ENCODE measurements around the gene ARCN1. TPM values are rescaled to one million over a fixed set of nuclear protein-coding genes. Genes with fewer than 3 reads are reported as not detected.

The ARCN1 gene
- total RNA-seq, 1 donor from 2014 or later: 91.3 TPM

- H3K27me3 Mint-ChIP-seq: no peaks in the 10 kb centered on the region
- H3K27ac Mint-ChIP-seq: no peak overlapping the region
- DNase-seq (no peak), ATAC-seq (ENCODE audit: low read depth) (no peak)
- POLR2A ChIA-PET: no interaction called here
- H3K9me3 Mint-ChIP-seq: no peaks in the 10 kb centered on the region
- CTCF ChIA-PET: no interaction called here
- TF ChIP-seq, protein P1, sequence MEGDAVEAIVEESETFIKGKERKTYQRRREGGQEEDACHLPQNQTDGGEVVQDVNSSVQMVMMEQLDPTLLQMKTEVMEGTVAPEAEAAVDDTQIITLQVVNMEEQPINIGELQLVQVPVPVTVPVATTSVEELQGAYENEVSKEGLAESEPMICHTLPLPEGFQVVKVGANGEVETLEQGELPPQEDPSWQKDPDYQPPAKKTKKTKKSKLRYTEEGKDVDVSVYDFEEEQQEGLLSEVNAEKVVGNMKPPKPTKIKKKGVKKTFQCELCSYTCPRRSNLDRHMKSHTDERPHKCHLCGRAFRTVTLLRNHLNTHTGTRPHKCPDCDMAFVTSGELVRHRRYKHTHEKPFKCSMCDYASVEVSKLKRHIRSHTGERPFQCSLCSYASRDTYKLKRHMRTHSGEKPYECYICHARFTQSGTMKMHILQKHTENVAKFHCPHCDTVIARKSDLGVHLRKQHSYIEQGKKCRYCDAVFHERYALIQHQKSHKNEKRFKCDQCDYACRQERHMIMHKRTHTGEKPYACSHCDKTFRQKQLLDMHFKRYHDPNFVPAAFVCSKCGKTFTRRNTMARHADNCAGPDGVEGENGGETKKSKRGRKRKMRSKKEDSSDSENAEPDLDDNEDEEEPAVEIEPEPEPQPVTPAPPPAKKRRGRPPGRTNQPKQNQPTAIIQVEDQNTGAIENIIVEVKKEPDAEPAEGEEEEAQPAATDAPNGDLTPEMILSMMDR (IDR thresholded peaks at IDR 0.05): no peak
- intact Hi-C loops (cut with micrococcal nuclease): no loop called here
- no peak overlapping the region for H3K4me3 Mint-ChIP-seq
- H3K4me1 Mint-ChIP-seq: peaks cover 21% of the 10 kb centered on the region
- peaks cover 28% of the 10 kb centered on the region for H3K36me3 Mint-ChIP-seq (ENCODE audit: low read depth)
Observed at GRCh38 chr11:118526688-118527087, 45.5 kb upstream of the ARCN1 start.

- Mint-ChIP-seq H3K4me1 (peaks cover 19% of the 10 kb centered on the region), H3K36me3 (ENCODE audit: low read depth) (peaks cover 24% of the 10 kb centered on the region), H3K9me3 (no peaks in the 10 kb centered on the region), H3K4me3 (no peak within 1 kb of the TSS), H3K27ac (no peak within 1 kb of the TSS), H3K27me3 (no peaks in the 10 kb centered on the region)
- TF ChIP-seq, protein P1 (IDR thresholded peaks at IDR 0.05): no peak
- intact Hi-C loops (cut with micrococcal nuclease): no loop called here
- ATAC-seq (ENCODE audit: low read depth) (no peak), DNase-seq (no peak)
- POLR2A ChIA-PET: no interaction called here
- CTCF ChIA-PET: no interaction called here
Observed at GRCh38 chr11:118527109-118527508, 45.1 kb upstream of the ARCN1 start, which contains the start of gene TTC36. TTC36 (plus strand) TSS chr11:118527474; CDS start chr11:118527495, 21 bp downstream.

GRCh38 chr11:118528511-118528910 is 43.7 kb upstream of the ARCN1 start:
- ChIA-PET POLR2A (no interaction called here), CTCF (no interaction called here)
- H3K36me3 Mint-ChIP-seq (ENCODE audit: low read depth): peaks cover 15% of the 10 kb centered on the region
- intact Hi-C loops (cut with micrococcal nuclease): no loop called here
- ATAC-seq (ENCODE audit: low read depth) (no peak), DNase-seq (no peak)
- no peaks in the 10 kb centered on the region for H3K9me3 Mint-ChIP-seq
- H3K4me1 Mint-ChIP-seq: peaks cover 18% of the 10 kb centered on the region
- no peak overlapping the region for H3K27ac Mint-ChIP-seq
- no peak overlapping the region for H3K4me3 Mint-ChIP-seq
- no peaks in the 10 kb centered on the region for H3K27me3 Mint-ChIP-seq
- TF ChIP-seq, protein P1 (IDR thresholded peaks at IDR 0.05): no peak

GRCh38 chr11:118529584-118530175 is 42.5 kb upstream of the ARCN1 start:
- TF ChIP-seq, protein P1 (IDR thresholded peaks at IDR 0.05): no peak
- Mint-ChIP-seq H3K27ac (peak overlapping the region; percentile 35), H3K9me3 (no peaks in the 10 kb centered on the region), H3K4me1 (peaks cover 18% of the 10 kb centered on the region), H3K36me3 (ENCODE audit: low read depth) (peaks cover 7% of the 10 kb centered on the region), H3K27me3 (no peaks in the 10 kb centered on the region), H3K4me3 (peak overlapping the region; percentile 89)
- POLR2A ChIA-PET: no interaction called here
- CTCF ChIA-PET: no interaction called here
- intact Hi-C loops (cut with micrococcal nuclease): no loop called here
- ATAC-seq (ENCODE audit: low read depth) (no peak), DNase-seq (no peak)

DNA sequence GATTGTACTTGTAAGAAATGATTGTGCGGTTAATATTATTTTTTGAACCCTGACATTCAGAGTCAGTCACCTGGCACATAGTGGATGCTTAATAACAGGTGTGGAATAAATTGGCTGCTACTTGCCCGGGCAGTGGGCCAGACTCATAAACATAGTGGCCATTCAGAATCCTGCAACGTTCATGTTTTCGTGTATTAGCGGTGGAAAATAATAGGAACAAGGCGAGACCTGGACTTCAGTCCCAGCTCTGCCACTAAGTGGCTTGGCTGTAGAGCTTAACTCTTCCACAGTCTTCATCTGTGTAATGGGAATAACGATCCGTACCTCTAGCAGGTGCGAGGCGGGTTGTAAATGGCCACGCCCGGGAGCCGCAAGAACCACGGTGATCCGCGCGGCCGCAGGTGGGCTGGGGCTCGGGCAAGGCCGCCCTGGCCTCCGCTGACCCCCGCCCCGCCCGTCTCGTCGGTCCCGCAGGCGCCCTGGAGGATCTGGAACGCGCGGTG is 42.0 kb upstream of the ARCN1 start:
- peak overlapping the region; percentile 35 for H3K27ac Mint-ChIP-seq
- H3K36me3 Mint-ChIP-seq (ENCODE audit: low read depth): peaks cover 1% of the 10 kb centered on the region
- DNase-seq (no peak), ATAC-seq (ENCODE audit: low read depth) (no peak)
- no peaks in the 10 kb centered on the region for H3K27me3 Mint-ChIP-seq
- ChIA-PET CTCF (no interaction called here), POLR2A (interaction anchor here (1.6 kb wide), 1 partner anchor 42 kb away, joined by 6 read pairs; the partner anchor contains the start of gene ARCN1)
- H3K4me1 Mint-ChIP-seq: peaks cover 18% of the 10 kb centered on the region
- TF ChIP-seq, protein P1 (IDR thresholded peaks at IDR 0.05): no peak
- H3K4me3 Mint-ChIP-seq: peak overlapping the region; percentile 89
- intact Hi-C loops (cut with micrococcal nuclease): no loop called here
- H3K9me3 Mint-ChIP-seq: no peaks in the 10 kb centered on the region

Data from activated B cell treated with CpG ODN at 0.5 μM for 24 hours (primary cell).